ENCODE results near the gene TBCD.
"Not testable (repeated sequence)": the region's sequence is repeated elsewhere in the genome, so short reads cannot be mapped to it uniquely, and the experiment has no call there.

The TBCD gene

DNA sequence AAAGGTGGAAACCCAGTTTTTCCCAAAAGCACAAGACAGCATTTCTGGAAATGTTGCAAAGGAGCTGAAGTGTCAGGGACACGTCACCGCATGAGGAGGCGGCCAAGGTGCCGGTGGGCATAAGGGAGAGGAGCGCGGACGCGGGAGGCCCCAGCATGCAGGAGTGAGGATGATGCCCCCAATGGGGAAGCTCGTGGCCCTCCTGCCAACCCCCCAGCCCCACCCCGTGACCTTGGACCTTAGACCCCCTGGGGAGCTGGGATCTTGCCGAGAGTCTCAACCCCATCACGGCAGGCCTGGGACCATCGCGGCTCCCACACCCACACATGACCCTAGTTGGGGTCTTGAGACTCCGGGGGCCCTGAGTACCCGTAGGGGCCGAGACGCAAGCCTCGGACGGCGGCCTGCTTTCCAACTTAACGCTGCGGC lies 208.1 kb downstream of the TBCD start:
- DNase-seq: no peak

DNA sequence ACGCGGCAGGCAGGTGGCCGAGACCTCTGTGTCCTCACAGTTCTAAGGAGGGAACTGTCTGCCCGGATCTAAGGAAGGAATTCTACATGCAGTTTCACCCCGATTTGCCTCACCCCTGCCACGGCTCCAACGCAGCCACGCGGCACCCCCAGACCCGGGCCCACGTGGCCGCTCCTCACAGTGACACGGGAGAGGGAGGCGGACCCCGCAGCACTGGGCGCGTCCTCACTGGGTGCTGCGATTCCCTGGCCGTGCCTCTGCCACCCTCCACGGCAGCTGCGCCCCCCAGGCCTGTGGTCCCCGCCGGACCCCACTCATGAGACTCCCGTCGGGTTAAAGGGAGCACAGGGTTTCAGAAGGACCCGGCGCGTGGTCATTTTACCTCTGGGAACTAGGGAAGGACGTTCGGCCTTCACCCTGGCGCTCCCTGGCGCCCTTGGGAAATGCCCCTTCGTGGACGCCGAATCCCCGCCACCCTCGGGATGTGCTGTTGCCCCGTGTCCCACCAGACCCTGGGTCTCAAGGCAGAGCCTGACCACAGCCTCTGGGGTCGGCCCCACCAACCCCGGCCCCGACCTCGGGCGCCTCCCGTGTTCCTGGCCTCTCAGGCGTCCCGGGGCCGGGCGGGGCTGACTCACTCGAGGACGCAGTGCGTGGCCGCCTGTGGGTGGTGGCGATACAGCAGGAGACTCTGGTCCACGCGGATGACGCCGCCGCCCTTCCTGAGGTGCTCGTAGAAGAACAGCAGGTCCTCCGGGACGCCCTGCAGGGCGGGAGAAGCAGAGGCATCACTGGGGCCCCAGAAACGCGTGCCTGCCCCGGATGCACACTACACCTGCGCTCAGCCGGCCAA lies 208.8 kb downstream of the TBCD start:
- no peak for DNase-seq

DNA sequence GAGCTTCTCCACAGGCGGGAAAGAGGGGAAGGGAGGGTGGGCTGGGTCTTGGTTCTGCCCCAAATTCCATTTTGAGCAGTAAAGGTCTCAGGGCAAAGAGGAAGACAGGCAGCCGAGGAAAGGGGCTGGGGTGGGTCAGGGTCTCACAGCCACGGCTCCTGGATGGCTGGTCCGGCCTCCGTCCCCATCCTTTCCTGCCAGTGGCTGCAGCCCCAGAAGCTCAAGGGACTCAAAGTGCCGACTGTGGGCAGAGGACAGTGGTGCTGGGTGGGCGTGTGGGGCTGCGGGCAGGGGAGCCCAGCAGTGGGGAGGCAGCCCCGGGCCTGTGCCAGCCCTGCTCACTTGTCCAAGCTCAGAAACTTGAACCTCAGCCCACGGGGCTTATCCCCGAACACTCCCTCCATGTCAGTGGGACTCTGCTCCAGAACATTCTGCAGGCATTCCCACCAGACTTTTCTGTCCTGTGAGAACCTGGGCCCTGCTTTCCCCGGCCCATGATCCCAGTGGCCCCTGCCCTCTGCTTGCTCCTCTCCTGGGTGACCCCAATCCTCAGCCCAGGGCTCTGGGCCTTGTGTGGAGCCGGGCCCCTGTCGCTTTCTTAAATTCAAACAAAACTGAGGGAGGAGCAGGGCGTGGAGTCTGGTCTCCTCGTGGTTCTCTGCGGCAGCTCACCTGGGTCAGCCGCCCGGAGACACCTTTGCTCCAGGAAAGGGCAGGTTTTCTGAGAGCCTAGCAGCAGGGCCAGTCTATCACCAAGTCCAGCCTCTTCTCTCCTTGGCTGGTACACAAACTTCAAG lies 209.7 kb downstream of the TBCD start:
- DNase-seq: no peak

DNA sequence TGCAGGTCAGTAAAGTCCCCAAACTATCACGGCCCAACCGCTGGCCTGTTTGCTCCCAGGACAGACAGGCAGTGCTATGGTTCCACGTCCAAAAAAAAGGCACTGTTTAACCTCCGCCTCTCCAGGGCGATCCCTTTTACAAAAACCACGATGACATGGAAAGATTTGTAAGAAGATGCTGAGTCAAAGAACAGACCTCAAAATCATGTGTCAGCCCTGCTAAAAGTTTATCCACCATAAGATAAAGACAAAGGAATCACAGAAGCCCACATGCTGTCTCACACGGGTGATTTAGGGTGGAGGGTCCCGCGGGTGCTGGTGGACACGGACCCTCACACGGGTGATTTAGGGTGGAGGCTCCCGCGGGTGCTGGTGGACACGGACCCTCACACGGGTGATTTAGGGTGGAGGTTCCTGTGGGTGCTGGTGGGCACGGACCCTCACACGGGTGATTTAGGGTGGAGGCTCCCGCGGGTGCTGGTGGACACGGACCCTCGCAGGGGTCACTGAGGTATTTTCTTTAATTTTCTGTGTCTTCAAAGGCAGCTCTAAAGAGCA lies 210.4 kb downstream of the TBCD start:
- DNase-seq: no peak

DNA sequence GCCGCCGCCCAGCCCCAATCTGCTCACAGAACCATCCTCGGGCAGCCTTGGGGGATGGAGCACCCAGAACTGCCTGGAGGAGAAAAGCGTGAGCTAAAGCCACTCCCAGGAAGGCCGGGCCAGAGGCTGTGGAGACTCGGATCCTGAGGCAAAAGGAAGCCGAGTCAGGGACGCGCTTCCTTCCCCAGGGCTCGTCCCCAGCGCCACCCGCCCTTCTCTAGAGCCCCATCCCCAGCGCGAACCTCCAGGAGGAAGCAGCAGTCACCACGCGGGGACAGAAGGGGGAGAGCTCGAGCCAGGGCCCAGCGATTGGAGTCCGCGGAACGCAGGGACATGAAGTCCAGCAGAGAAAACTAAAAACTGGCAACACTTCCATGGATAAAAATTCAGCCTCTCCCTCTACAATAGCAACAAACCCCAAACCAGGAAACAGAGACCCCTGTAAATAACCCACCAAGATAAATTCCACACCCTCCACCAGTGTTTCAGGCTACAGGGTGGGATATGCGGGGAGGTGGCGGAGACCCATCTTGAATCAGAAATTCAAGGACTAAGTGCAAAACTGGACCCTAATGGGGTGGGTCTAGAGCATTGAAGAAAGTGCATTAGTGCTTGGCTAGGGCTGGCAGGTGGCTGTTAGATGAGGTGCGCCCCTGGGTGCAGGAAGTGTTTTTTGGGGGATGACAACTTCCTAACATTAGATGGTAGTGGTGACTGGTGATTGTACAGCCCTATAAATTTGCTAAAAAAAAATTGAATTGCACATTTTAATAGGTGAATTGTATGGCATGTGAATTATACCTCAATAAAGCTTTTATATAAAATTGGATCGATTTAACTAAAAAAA lies 211.5 kb downstream of the TBCD start:
- DNase-seq: no peak

DNA sequence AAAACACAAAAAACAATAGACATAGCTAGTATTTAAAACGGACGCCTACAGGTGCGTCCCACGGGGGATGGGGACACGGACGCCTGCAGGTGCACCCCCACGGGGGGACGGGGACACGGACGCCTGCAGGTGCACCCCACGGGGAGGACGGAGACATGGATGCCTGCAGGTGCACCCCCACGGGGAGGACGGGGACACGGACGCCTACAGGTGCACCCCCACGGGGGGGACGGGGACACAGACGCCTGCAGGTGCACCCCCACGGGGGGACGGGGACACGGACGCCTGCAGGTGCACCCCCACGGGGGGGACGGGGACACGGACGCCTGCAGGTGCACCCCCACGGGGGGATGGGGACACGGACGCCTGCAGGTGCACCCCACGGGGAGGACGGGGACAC lies 212.6 kb downstream of the TBCD start:
- not testable (repeated sequence) for DNase-seq

DNA sequence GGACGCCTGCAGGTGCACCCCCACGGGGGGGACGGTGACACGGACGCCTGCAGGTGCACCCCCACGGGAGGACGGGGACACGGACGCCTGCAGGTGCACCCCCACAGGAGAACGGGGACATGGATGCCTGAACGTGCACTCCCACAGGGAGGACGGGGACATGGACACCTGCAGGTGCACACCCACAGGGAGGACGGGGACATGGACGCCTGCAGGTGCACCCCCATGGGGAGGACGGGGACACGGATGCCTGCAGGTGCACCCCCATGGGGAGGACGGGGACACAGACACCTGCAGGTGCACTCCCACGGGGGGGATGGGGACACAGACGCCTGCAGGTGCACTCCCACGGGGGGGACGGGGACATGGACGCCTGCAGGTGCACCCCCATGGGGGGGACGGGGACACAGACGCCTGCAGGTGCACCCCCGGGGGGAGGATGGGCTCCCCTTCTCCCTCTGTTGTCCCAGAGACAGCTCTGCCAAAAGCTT lies 213.0 kb downstream of the TBCD start:
- no peak for DNase-seq

DNA sequence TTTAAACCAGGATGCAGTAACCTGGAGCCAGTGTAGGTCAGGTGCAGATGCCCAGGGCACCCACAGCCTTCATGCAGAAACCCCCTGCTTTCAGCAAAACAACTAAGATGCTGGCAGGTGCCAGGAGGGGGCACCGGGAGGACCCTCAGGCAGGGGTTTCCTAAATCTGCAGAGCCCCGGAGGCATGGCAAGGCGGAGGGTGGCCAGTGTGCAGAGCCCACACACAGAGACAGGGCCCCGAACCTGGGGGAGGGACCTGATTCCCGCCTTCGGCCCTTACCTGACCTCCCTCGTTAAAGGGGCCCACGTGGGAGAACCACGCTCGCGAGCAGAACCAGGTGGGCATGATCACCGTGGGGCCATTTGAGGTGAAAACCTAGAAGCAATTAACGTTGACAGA lies 213.5 kb downstream of the TBCD start:
- DNase-seq: no peak

DNA sequence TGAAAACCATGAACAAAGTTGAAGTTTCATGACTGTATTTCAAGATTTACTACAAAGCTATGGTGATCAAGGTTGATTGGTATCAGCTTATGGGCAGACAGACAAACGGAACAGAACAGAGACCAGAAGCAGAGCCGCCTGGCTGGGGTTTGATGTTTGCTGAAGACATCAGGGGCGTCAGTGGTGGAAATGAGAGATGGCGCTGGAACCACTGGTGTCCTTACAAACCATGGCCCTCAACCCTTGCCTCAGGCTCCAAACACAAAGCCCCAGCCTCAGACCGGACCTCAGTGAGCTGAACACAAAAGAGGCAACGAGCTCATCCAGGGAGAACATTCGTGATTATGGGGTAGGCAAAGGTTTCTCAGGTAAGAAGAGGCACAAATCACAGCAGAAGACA lies 214.6 kb downstream of the TBCD start:
- DNase-seq: no peak

DNA sequence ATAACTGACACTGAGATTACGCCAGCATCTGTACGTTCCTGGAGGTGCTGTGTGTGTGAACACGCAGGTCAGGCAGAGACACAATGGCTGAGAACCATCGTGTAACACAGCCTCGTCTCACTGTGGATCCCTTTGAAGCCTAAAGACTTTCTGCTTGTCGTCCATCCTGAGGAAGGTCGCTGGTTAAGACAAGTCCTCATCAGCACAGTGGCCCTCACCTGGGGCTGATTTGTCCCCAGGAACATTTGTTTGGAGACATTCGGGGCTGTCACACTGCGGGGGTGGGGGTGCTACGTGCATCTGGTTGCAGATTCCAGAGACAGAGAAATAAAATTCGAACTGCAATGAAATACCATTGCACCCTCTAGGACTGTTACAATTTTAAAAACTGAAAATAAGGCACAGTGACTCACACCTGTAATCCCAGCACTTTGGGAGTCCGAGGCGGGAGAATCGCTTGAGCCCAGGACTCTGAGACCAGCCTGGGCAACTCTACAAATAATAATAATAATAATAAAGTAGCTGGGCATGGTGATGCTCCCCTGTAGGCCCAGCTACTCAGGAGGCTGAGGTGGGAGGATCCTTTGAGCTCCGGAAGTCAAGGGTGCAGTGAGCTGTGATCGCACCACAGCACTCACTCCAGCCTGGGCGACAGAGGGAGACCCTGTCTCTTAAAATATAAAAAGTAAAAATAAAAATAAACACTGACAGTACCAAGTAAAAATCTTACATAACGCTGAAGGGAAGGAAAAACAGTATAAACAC lies 215.6 kb downstream of the TBCD start:
- DNase-seq: no peak

DNA sequence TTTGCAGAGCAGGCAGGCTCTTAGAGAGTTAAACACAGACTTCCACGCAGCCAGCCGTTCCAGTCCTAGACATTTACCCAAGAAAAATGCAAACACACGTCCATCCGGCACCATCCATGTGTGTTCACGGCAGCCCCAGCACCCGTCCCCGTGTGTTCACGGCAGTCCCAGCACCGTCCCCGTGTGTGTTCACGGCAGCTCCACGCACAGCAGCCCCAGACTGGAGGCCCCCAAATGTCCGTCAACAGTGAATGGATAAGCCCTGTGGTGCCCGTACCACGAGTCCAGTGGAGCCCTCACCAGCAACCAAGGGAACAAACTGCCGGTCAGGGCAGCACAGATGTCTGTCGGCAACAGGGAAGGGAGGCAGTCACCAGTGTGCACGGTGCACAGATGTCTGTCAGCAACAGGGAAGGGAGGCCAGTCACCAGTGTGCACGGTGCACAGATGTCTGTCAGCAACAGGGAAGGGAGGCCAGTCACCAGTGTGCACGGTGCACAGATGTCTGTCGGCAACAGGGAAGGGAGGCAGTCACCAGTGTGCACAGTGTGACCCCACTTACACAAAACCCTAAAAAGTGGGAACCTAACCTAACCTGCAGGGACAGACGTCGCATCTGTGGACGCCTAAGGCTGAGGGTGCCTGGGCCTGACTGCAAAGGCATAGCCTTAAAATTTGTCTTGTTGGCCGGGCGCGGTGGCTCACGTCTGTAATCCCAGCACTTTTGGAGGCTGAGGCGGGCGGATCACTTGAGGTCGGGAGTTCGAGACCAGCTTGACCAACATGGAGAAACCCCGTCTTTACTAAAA lies 216.4 kb downstream of the TBCD start:
- not testable (repeated sequence) for DNase-seq

DNA sequence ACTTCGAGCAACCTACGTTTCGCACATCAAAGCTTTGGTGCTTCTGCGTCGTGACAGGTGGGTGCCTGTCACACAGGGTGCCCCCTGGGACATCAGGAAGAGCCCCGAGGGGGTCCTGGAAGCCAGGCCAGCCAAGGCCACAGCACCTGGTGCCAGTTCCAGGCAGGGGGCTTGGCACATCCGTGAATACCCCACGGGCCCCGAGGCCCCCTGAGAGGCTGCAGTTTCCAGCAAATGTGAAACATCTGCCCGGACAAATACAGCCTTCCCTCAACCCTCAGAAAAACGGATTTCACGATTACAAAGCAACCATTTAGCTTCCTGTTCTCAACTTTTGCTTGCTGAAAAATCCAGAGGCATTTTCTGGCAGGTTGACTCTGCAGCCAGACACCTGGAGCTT lies 218.2 kb downstream of the TBCD start:
- no peak for DNase-seq

DNA sequence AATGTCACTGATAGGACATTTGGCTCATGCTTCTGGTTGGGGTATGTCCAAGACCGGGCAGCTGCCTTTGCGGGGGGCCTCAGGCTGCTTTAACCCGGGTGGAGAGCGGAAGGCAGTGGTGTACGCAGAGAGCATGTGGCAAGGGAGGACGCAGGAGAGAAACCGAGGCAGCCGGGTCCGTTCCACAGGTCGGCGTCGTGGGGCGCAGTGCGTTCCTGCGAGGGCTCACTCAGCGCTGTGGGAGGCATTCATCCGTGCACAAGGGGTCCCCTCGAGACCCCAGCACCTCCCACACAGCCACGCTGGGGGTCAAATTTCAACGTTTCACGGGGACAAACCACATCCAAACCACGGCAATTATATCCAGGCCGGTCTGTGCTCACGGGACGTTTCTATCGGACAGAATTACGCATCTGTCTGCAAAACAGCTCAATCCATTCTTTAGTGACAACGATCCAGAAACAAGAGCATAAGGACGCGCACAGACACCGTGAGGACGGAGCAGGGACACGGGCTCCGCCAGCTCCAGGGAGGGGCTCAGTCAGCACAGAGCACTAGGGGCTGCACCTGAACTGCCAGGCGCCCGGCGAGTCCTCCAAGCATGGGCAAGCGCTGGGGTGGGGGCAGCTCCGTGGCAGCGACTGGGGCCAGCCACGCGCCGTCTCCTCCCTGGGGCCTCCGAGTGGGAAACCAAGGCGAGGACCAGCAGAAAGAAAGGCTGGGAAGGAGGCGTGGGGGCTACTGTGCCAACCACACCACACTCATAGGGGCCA lies 219.1 kb downstream of the TBCD start:
- no peak for DNase-seq

DNA sequence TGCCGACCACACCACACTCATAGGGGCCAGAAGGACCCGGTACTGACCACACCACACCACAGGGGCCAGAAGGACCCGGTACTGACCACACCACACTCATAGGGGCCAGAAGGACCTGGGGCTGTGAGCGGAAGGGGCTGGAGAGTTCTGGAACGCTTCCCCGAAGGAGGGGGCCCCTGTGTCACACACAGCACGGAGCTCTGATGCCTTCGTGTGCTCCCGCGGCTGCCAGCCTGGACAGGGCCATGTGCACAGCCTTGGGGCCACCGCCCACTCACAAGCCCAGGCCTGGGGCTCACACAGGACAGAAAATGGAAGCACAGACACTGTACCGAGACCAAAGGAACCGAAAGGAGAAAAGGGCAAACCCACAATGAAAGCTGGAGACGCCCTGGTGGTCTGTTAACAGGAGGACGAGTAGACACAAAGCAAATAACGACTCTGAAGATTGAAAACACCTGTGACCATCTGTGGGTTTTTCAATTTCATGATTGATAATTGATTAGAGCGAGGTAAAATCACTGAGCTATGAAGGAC lies 221.0 kb downstream of the TBCD start:
- DNase-seq: no peak

DNA sequence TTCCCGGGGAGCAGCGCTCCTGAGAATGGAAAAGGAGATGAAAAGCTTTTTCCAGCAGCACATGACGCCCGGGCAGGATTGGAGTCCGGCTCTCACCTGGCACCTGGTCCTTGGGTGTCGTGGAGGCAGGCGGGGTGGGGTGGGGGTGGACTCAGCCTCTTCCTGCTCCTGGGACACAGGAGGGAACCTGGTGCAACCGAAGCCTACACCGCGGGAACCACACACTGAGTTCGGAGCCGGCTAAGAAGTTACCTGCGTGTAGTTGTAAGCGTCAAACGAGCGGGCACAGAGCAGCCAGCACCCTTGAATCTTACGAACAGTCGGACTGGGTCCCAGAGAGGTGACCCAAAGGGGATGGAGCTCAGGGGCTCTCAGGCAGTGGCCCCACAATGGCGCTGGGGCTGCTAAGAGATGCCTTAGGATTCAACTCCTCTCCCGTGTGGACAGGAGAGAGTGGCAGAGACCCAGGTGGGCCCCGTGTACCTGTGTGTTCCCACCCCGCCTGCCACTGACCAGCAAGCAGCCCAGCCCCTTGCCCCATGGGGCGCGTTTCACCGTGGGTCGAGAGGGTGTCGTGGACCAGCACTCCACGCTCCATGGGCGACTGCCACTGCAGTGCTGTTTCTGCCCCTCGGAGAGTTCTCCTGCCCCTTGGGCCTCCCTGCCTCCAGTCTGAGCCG lies 221.7 kb downstream of the TBCD start:
- no peak for DNase-seq

DNA sequence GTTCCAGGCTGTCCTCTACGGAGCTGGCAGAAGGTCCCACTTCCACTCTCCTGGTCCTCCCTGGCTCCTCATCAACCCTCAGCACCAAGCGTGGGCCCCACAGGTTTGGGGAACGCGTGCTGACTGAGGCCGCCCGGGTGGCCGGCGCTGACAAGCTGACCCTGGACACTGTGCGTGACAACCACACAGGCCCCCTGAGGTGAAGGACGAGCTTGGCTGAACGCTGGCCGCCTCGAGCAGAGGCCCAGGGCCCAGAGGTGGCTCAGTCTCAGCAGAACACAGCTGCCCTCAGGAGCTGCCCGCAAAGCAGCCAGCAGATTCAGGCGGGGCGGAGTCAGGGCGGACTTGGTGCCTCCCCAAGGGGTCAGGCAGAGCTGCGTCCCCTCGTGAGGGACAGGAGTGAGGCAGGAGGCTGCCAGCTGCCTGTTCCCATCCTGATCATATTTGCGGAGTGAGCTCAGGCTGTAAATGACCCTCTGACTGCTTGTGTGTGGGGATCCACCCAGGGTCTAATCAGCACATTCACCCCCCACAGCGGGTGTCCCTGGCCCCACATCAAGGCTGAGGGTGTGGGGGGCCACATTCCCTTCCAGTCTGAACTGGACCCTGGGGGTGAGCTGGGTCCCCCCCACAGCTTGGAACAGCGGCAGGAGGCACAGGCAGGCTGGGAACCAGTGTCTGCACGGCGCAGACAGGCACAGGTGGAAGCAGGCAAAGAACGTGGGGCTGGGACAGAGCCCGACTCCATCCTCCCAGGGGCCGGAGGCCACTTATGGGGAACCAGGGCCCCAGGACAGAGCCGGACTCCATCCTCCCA lies 222.5 kb downstream of the TBCD start:
- DNase-seq: no peak

DNA sequence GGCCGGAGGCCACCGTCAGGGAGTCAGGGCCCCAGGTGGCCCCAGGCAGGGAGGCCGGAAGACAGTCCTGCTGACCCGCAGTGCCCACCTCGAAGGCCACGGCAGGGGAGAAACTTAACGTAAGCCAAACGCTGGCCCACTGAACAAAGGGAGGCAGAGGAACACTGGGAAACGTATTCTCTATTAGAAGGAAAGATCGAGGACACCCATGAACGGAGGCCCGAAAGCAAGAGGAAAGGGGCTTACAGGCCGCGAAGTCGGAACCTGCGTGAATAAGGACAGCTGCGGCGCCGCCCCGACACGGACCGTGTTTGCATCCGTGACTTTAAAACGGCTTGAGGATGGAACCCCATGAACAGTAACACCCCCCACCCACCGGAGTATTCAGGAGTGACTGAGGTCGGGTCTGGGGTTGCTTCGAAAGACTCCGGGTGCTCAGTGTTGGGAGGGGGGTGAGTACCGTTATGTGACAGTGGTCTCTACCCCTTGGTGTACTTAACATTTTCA lies 225.2 kb downstream of the TBCD start:
- no peak for DNase-seq

DNA sequence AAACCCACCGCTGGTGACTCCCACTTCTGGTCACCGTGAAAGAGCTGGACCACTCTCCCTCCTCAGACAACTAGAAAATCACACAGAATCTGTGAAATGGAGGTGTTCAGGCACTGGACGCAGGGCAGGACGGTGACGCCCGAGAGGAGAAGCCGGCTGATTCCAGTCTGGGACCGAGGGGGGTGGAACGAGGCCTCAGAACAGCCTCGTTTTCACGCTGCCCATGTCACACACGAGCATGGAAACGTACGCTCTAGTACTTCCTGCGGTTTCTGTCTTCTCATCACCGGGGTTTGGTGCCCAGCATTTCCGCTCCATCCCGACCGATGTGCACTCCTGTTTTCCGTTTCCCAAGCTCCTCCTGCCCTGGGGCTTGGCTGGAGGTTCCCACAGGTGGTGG lies 225.7 kb downstream of the TBCD start:
- DNase-seq: no peak

Data from NCI-H1930 (cell line).